ENCODE data around the gene KCNQ4.

Gene KCNQ4

GRCh38 chr1:40797668-40798010 lies 14.1 kb downstream of the KCNQ4 start:
- DNase-seq = no peak

- DNase-seq = no peak
These were observed 15.0 kb downstream of the KCNQ4 start for GRCh38 chr1:40798366-40799281.

DNA sequence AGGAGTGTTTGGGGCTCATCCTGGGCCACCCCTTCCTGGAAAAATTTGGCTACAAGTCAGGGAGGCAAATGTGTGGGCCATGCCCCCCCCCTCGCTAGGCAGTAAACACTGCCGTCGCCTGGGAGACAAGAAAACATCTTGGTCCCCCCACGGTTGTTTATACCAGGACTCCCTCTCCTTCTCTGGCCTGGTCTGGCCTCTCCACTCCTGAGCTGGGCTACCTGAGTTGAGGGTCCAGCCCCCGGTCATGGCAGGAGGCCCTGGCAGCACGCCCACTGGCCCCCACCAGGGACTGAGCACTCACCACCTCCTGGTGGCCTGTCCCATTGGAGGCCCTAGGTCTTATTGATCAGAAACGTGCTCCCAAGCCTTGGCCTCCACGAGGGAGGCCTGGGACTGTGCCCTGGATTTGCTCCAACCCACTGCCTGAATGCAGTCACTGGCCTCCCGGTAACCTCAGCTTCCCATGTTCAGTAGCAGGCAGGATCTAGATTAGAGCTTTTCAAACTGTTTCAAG lies 15.8 kb downstream of the KCNQ4 start:
- no peak for DNase-seq

DNA sequence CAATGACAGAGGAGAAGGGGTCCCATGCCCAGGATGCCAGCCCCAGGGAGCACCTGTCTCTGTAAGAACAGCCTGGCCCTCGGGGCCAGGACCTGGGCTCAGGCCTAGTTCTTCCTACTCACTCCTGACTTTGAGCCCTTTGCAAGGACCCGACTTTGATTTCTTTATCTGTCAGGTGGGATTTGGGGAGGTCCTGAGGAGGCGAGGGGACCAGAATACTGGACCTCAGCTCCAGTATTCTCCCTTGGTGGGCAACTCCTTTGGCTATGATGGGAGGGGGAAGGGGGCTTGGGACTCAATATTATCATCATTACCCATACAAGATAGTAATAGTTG lies 18.1 kb downstream of the KCNQ4 start:
- DNase-seq = no peak

GRCh38 chr1:40802078-40802741 lies 18.6 kb downstream of the KCNQ4 start:
- peak; percentile 80 for DNase-seq

GRCh38 chr1:40802742-40803113 lies 19.1 kb downstream of the KCNQ4 start:
- DNase-seq = no peak

DNA sequence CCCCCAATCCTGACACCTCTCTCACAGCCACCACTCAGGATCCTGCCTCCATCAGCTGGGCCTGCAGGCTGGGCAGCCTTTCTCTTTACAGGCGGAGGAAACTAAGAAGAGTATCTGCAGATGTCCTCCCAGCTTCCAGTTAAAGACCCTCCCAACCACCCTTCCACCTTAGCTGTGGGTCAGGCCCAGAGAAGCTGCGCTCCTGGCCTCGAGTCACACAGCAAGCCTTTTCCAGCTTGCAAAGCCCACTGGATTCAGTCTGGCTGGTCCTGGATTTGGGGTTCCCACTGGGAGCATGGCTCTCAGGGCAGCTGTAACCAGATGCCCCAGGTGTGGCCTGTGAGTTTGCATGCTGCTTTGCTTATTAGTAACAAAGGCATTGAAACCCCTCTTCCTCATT lies 19.9 kb downstream of the KCNQ4 start:
- no peak for DNase-seq

GRCh38 chr1:40803902-40804301 lies 20.3 kb downstream of the KCNQ4 start:
- DNase-seq = no peak

GRCh38 chr1:40806240-40806639 lies 22.7 kb downstream of the KCNQ4 start:
- DNase-seq = no peak

- no peak for DNase-seq
These were observed 23.4 kb downstream of the KCNQ4 start for GRCh38 chr1:40806731-40807695.

GRCh38 chr1:40808002-40808401 lies 24.4 kb downstream of the KCNQ4 start:
- DNase-seq = no peak

- DNase-seq = no peak
These were observed 24.9 kb downstream of the KCNQ4 start for GRCh38 chr1:40808444-40808843.

- peak; percentile 28 for DNase-seq
These were observed 25.3 kb downstream of the KCNQ4 start for GRCh38 chr1:40808909-40809308.

DNA sequence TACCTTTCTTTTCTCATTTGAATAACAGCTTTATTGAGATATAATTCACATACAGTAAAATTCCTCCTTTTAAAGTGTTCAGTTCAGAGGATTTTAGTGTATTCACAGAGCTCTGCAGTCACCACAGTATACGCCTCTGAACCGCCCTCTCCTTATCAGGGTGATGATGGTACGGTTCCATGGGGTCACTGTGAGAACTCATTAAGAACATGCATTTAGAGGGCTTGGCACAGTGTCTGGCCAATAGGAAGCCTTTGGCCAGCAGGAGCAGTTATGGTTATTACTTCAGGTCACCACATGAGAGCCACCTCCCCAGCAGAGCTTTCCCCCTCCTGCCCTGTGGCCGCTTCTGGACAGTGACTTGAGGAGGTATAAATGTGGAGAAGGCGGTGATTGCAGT lies 27.3 kb downstream of the KCNQ4 start:
- DNase-seq = no peak

GRCh38 chr1:40815420-40815819 lies 31.8 kb downstream of the KCNQ4 start:
- DNase-seq = no peak

- DNase-seq = no peak
These were observed 34.2 kb downstream of the KCNQ4 start for GRCh38 chr1:40817791-40818263.

- DNase-seq = peak; percentile 66
These were observed 34.8 kb downstream of the KCNQ4 start for GRCh38 chr1:40818264-40818961.

DNA sequence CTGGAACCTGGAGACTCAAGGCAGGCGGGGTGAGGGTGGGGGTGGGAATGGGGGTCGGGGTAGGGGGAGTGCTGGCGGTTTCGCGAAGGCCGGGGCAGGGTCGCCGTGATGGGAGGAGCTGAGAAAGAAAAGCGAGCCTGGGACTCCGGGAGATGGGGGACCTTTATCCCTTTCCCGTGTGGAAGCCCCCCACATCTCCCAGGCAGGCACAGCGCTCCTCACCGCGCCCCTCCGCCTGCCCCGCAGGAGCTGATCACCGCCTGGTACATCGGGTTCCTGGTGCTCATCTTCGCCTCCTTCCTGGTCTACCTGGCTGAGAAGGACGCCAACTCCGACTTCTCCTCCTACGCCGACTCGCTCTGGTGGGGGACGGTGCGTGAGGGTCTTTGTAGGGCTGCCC lies 35.5 kb downstream of the KCNQ4 start:
- no peak for DNase-seq

DNA sequence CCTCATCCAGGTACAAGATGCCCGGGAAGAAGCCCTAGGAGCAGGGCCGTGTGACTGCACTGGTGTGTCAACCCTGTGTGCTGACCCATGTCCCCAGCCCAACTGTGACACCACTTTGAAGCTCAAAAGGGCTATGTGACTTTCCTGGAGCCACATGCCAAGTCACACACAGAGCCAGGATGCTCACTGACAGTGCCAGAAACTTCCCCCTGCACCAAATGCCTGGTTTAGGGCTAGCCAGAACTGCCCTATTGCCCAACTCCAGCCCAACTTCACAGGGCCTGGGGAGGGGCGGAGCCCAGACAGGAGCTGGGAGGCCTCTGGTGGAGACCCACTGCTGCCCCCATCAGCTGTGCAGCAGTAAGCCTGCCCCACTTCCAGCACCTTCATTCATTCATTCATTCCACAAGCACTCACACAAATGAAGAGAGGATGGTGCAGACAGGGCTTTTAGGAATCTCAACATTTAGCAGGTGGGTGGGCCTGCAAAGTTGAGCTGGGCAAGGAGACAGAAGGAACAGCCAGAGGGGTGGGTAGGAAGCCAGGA lies 36.7 kb downstream of the KCNQ4 start:
- no peak for DNase-seq

GRCh38 chr1:40820911-40821693 lies 37.5 kb downstream of the KCNQ4 start:
- DNase-seq = no peak

DNA sequence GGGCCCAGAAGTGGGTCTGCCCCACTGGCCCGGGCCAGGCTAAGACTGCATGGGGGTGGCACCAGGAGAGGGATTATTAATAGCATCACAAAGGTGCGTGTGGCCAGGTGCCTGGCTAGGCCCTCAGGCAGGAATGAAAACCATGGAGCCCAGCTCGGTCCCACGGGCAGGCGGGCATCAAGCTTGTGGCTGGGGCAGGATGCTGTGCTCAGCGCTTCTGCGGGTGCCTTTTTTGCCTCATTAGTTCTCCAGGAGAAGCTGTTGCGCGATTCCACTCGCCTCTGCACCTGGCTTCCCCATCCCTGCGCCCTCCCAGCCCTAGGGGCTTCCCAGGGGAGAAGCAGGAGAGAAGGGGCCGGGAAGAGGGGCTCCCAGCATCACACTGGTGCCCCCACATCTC lies 39.3 kb downstream of the KCNQ4 start:
- no peak for DNase-seq
